ENCODE measurements around the gene KIAA0040. TPM values are rescaled to one million over a fixed set of nuclear protein-coding genes. Genes with fewer than 3 reads are reported as not detected.

The KIAA0040 gene
- total RNA-seq, 1 donor from 2014 or later = not detected

- Mint-ChIP-seq H3K27ac (ENCODE audit: unreplicated experiment) (no peak overlapping the region), H3K36me3 (ENCODE audit: unreplicated experiment) (no peaks in the 10 kb centered on the region), H3K27me3 (ENCODE audit: unreplicated experiment) (peaks cover 7% of the 10 kb centered on the region), H3K9me3 (ENCODE audit: unreplicated experiment) (peaks cover 4% of the 10 kb centered on the region), H3K4me3 (ENCODE audit: unreplicated experiment) (no peak overlapping the region), H3K4me1 (ENCODE audit: low read depth, unreplicated experiment) (no peaks in the 10 kb centered on the region)
- DNase-seq = no peak
- no peak for TF ChIP-seq CTCF (IDR thresholded peaks at IDR 0.05; ENCODE audit: partially characterized antibody, unreplicated experiment)
Observed at GRCh38 chr1:175145899-175146528, 46.6 kb downstream of the KIAA0040 start.

GRCh38 chr1:175138579-175138978 is 54.0 kb downstream of the KIAA0040 start:
- H3K36me3 Mint-ChIP-seq (ENCODE audit: unreplicated experiment) = no peaks in the 10 kb centered on the region
- TF ChIP-seq CTCF (IDR thresholded peaks at IDR 0.05; ENCODE audit: partially characterized antibody, unreplicated experiment) = no peak
- H3K4me3 Mint-ChIP-seq (ENCODE audit: unreplicated experiment) = no peak overlapping the region
- DNase-seq = no peak
- peaks cover 2% of the 10 kb centered on the region for H3K27me3 Mint-ChIP-seq (ENCODE audit: unreplicated experiment)
- H3K27ac Mint-ChIP-seq (ENCODE audit: unreplicated experiment) = no peak overlapping the region
- H3K4me1 Mint-ChIP-seq (ENCODE audit: low read depth, unreplicated experiment) = no peaks in the 10 kb centered on the region
- H3K9me3 Mint-ChIP-seq (ENCODE audit: unreplicated experiment) = peaks cover 2% of the 10 kb centered on the region

- DNase-seq = no peak
- Mint-ChIP-seq H3K4me3 (ENCODE audit: unreplicated experiment) (no peak overlapping the region), H3K9me3 (ENCODE audit: unreplicated experiment) (no peaks in the 10 kb centered on the region), H3K27me3 (ENCODE audit: unreplicated experiment) (peaks cover 2% of the 10 kb centered on the region), H3K27ac (ENCODE audit: unreplicated experiment) (no peak overlapping the region), H3K4me1 (ENCODE audit: low read depth, unreplicated experiment) (no peaks in the 10 kb centered on the region), H3K36me3 (ENCODE audit: unreplicated experiment) (no peaks in the 10 kb centered on the region)
- TF ChIP-seq CTCF (IDR thresholded peaks at IDR 0.05; ENCODE audit: partially characterized antibody, unreplicated experiment) = no peak
Observed at GRCh38 chr1:175137369-175137768, 55.2 kb downstream of the KIAA0040 start.

- peaks cover 2% of the 10 kb centered on the region for H3K27me3 Mint-ChIP-seq (ENCODE audit: unreplicated experiment)
- no peak for DNase-seq
Observed at GRCh38 chr1:175136246-175136645, 56.3 kb downstream of the KIAA0040 start.

More at GRCh38 chr1:175136246-175136645, 56.3 kb downstream of the KIAA0040 start:
- Mint-ChIP-seq H3K36me3 (ENCODE audit: unreplicated experiment) (no peaks in the 10 kb centered on the region), H3K4me3 (ENCODE audit: unreplicated experiment) (no peak overlapping the region), H3K9me3 (ENCODE audit: unreplicated experiment) (no peaks in the 10 kb centered on the region), H3K27ac (ENCODE audit: unreplicated experiment) (no peak overlapping the region), H3K4me1 (ENCODE audit: low read depth, unreplicated experiment) (no peaks in the 10 kb centered on the region)
- TF ChIP-seq CTCF (IDR thresholded peaks at IDR 0.05; ENCODE audit: partially characterized antibody, unreplicated experiment) = no peak

Data from glutamatergic neuron (in vitro differentiated cells).